GM21423 (cell line): ENCODE data around the gene FBXO5.

ENCODE experiments used
- ATAC-seq: cut with Tn5 transposase; IDR thresholded peaks from one replicate; pipeline ENCODE4 v1.9.1; 2021; ENCODE audit warnings: mild to moderate bottlenecking, moderate library complexity; ENCODE audit not compliant: unreplicated experiment

FBXO5 gene

GRCh38 chr6:152952866-152953509, 29.9 kb downstream of the FBXO5 start:
- ATAC-seq, result no peak

GRCh38 chr6:152952045-152952444, 30.8 kb downstream of the FBXO5 start:
- no peak for ATAC-seq

GRCh38 chr6:152950240-152950639, 32.6 kb downstream of the FBXO5 start:
- ATAC-seq, result no peak

- peak; percentile 56 for ATAC-seq
These were observed 34.6 kb downstream of the FBXO5 start for GRCh38 chr6:152948150-152948768.

- no peak for ATAC-seq
These were observed 35.8 kb downstream of the FBXO5 start for GRCh38 chr6:152946995-152947394.

- ATAC-seq, result no peak
These were observed 36.4 kb downstream of the FBXO5 start for GRCh38 chr6:152946484-152946883.

- no peak for ATAC-seq
These were observed 39.5 kb downstream of the FBXO5 start for GRCh38 chr6:152943260-152943897.

- ATAC-seq, result no peak
These were observed 40.4 kb downstream of the FBXO5 start for GRCh38 chr6:152942319-152942869.

GRCh38 chr6:152941746-152942145, 41.1 kb downstream of the FBXO5 start:
- ATAC-seq, result no peak

- no peak for ATAC-seq
These were observed 50.0 kb downstream of the FBXO5 start for GRCh38 chr6:152932865-152933264.

- no peak for ATAC-seq
These were observed 60.1 kb downstream of the FBXO5 start for GRCh38 chr6:152922706-152923105.
